Liver (tissue), 9 donors: ENCODE measurements around the gene FAM241A. TPM values are rescaled to one million over a fixed set of nuclear protein-coding genes. Genes with fewer than 3 reads are reported as not detected.

Experiments
- DNase-seq: peaks from one replicate; pipeline ENCODE4 v3.0.0-alpha.2; 2017; ENCODE audit warnings: low spot score
- H3K27ac ChIP-seq, 2 donors: one replicate each; pipeline ENCODE4 v1.7.0; 2013; ENCODE audit warnings: inconsistent platforms in 2 of 2, low read length in 2 of 2, control low read depth in 1 of 2, low read depth in 1 of 2, mild to moderate bottlenecking in 1 of 2
- H3K27me3 ChIP-seq, 4 donors: one replicate each; pipeline versions ENCODE4 v1.6.1 to v1.7.0; 2013; ENCODE audit warnings: low read length in 3 of 4, inconsistent platforms in 1 of 4, mild to moderate bottlenecking in 1 of 4, moderate library complexity in 1 of 4; ENCODE audit not compliant: control insufficient read depth in 4 of 4, insufficient read depth in 4 of 4
- H3K36me3 ChIP-seq, 4 donors: one replicate each; pipeline versions ENCODE4 v1.6.1 to v1.7.0; 2013; ENCODE audit warnings: low read length in 3 of 4, mild to moderate bottlenecking in 3 of 4, low read depth in 1 of 4, moderate library complexity in 1 of 4; ENCODE audit not compliant: control insufficient read depth in 4 of 4, insufficient read depth in 3 of 4
- H3K4me1 ChIP-seq, 4 donors: one replicate each; pipeline versions ENCODE4 v1.6.1 to v1.7.0; 2013; ENCODE audit warnings: low read length in 3 of 4, mild to moderate bottlenecking in 3 of 4, moderate library complexity in 1 of 4; ENCODE audit not compliant: control insufficient read depth in 4 of 4, insufficient read depth in 4 of 4
- H3K4me3 ChIP-seq, 3 donors: one replicate each; pipeline versions ENCODE4 v1.6.1 to v1.7.0; 2013; ENCODE audit warnings: low read length in 3 of 3, control low read depth in 1 of 3, low read depth in 1 of 3, mild to moderate bottlenecking in 1 of 3
- H3K9ac ChIP-seq, 2 donors: one replicate each; pipeline ENCODE4 v1.7.0; 2013; ENCODE audit warnings: low read length in 2 of 2, mild to moderate bottlenecking in 2 of 2, moderate library complexity in 2 of 2, control low read depth in 1 of 2, low read depth in 1 of 2
- H3K9me3 ChIP-seq, 4 donors: one replicate each; pipeline versions ENCODE4 v1.6.1 to v1.7.0; 2013; ENCODE audit warnings: low read length in 3 of 4; ENCODE audit not compliant: control insufficient read depth in 4 of 4
- ATF3 ChIP-seq: IDR thresholded peaks from 2 replicates; pipeline ENCODE4 v1.6.1; 2016; ENCODE audit warnings: antibody characterized with exemption
- CTCF ChIP-seq: fragments of 150-350 bp; IDR thresholded peaks from 2 replicates; pipeline ENCODE4 v1.5.1; 2017; ENCODE audit warnings: improper control_type of control experiment, low read depth, low read length; ENCODE audit not compliant: missing input control
- EGR1 ChIP-seq, 2 donors: IDR thresholded peaks; 2 replicates each; pipeline ENCODE4 v1.6.1; 2016 to 2018; ENCODE audit warnings: antibody characterized with exemption in 2 of 2, low read depth in 2 of 2
- FOXA1 ChIP-seq: IDR thresholded peaks from 2 replicates; pipeline ENCODE4 v1.6.1; 2016; ENCODE audit warnings: antibody characterized with exemption
- GABPA ChIP-seq, 2 donors: IDR thresholded peaks in 1 of 2; conservative IDR thresholded peaks in 1 of 2; 2 replicates each; pipeline ENCODE4 v1.6.1; 2016; ENCODE audit warnings: antibody characterized with exemption in 2 of 2, mild to moderate bottlenecking in 1 of 2, moderate library complexity in 1 of 2
- HNF4A ChIP-seq, 2 donors: conservative IDR thresholded peaks; 2 replicates each; pipeline ENCODE4 v1.6.1; 2016; ENCODE audit warnings: antibody characterized with exemption in 2 of 2, mild to moderate bottlenecking in 2 of 2
- HNF4G ChIP-seq: IDR thresholded peaks from 2 replicates; pipeline ENCODE4 v1.6.1; 2016; ENCODE audit warnings: antibody characterized with exemption
- JUND ChIP-seq, 2 donors: IDR thresholded peaks; 2 replicates each; pipeline ENCODE4 v1.6.1; 2016; ENCODE audit warnings: antibody characterized with exemption in 2 of 2
- MAX ChIP-seq: IDR thresholded peaks from 2 replicates; pipeline ENCODE4 v1.6.1; 2016; ENCODE audit warnings: antibody characterized with exemption
- NR2F2 ChIP-seq: IDR thresholded peaks from 2 replicates; pipeline ENCODE4 v1.6.1; 2016; ENCODE audit warnings: antibody characterized with exemption
- RAD21 ChIP-seq, 2 donors: IDR thresholded peaks; 2 replicates each; pipeline ENCODE4 v1.6.1; 2016; ENCODE audit warnings: antibody characterized with exemption in 2 of 2, mild to moderate bottlenecking in 2 of 2
- REST ChIP-seq: IDR thresholded peaks from 2 replicates; pipeline ENCODE4 v1.6.1; 2016; ENCODE audit warnings: antibody characterized with exemption, mild to moderate bottlenecking
- RXRA ChIP-seq, 2 donors: IDR thresholded peaks; 2 replicates each; pipeline ENCODE4 v1.6.1; 2017 to 2018; ENCODE audit warnings: antibody characterized with exemption in 2 of 2, mild to moderate bottlenecking in 1 of 2
- SP1 ChIP-seq: IDR thresholded peaks from 2 replicates; pipeline ENCODE4 v1.6.1; 2018; ENCODE audit warnings: antibody characterized with exemption, mild to moderate bottlenecking
- YY1 ChIP-seq: IDR thresholded peaks from 2 replicates; pipeline ENCODE4 v1.6.1; 2016; ENCODE audit warnings: antibody characterized with exemption, mild to moderate bottlenecking
- ZBTB33 ChIP-seq: IDR thresholded peaks from 2 replicates; pipeline ENCODE4 v1.6.1; 2016; ENCODE audit warnings: antibody characterized with exemption
- WGBS: extraction: QIAGEN DNeasy Blood & Tissue Kit; methylation state at CpG from one replicate; pipeline ENCODE4 v1.1.7; 2013; 5-methylcytosine and 5-hydroxymethylcytosine counted together
- polyA plus RNA-seq, 2 donors: library from polyadenylated mRNA; stranded (reverse) in 1 of 2; unstranded in 1 of 2; fragments of 200-250 nt in 1 of 2; fragments of >200 nt in 1 of 2; fragmentation: Nextera tagmentation in 1 of 2; extraction: Ambion mirVana in 1 of 2; gene quantifications; one replicate each; pipeline versions ENCODE4 v1.2.1 to v1.2.3, GENCODE V29; 2013 to 2015
- total RNA-seq, 2 donors: library from RNA; depleted of rRNA; stranded (reverse); fragments of >200 nt; gene quantifications; one replicate each; pipeline ENCODE4 v1.2.3, GENCODE V29; 2014
- donor health status: healthy.
- donor health status: healthy.
- donor health status: healthy.
- donor health status: healthy.
- donor health status: healthy.

Gene FAM241A
- total and polyA plus RNA-seq, 4 donors: 1.1 to 2.3 (median 1.7) TPM

GRCh38 chr4:112168719-112169500 is 23.7 kb downstream of the FAM241A start:
- H3K9ac ChIP-seq: no peak overlapping the region
- no peak for DNase-seq
- H3K4me3 ChIP-seq: no peak overlapping the region
- no peaks in the 10 kb centered on the region for H3K27me3 ChIP-seq
- peaks cover 0 to 1% (median 0%) of the 10 kb centered on the region in 4 donors for H3K36me3 ChIP-seq
- no peak for TF ChIP-seq RAD21 (IDR thresholded peaks at IDR 0.05)
- TF ChIP-seq HNF4G: no peak
- TF ChIP-seq EGR1 (IDR thresholded peaks at IDR 0.05; ENCODE audit: low read depth in 2 of 2): no peak
- no peak for TF ChIP-seq MAX
- TF ChIP-seq SP1: no peak
- TF ChIP-seq NR2F2: no peak
- TF ChIP-seq RXRA (IDR thresholded peaks at IDR 0.05): no peak
- TF ChIP-seq REST: no peak
- no peak for TF ChIP-seq GABPA (IDR thresholded peaks at IDR 0.05 in 1 of 2, conservative IDR thresholded peaks at IDR 0.05 in 1 of 2)
- TF ChIP-seq JUND (IDR thresholded peaks at IDR 0.05): no peak
- no peak for TF ChIP-seq FOXA1
- no peak for TF ChIP-seq YY1
- no peak for TF ChIP-seq HNF4A (conservative IDR thresholded peaks at IDR 0.05)
- no peak overlapping the region for H3K27ac ChIP-seq
- H3K9me3 ChIP-seq: no peaks in the 10 kb centered on the region
- 96% methylated on average over 13 of the region's 13 CpGs for WGBS
- no peaks in the 10 kb centered on the region for H3K4me1 ChIP-seq

GRCh38 chr4:112170451-112170993 is 25.3 kb downstream of the FAM241A start:
- H3K27me3 ChIP-seq: no peaks in the 10 kb centered on the region
- no peaks in the 10 kb centered on the region for H3K9me3 ChIP-seq
- peaks cover 0 to 3% (median 0%) of the 10 kb centered on the region in 4 donors for H3K36me3 ChIP-seq
- H3K4me3 ChIP-seq: no peak overlapping the region
- TF ChIP-seq REST: no peak
- no peak for TF ChIP-seq YY1
- TF ChIP-seq EGR1 (IDR thresholded peaks at IDR 0.05; ENCODE audit: low read depth in 2 of 2): no peak
- no peak for TF ChIP-seq HNF4A (conservative IDR thresholded peaks at IDR 0.05)
- no peak for TF ChIP-seq ZBTB33
- TF ChIP-seq ATF3: no peak
- no peak for TF ChIP-seq CTCF
- 89% methylated on average over 3 of the region's 3 CpGs for WGBS
- no peaks in the 10 kb centered on the region for H3K4me1 ChIP-seq
- no peak for DNase-seq
- no peak overlapping the region for H3K9ac ChIP-seq
- no peak overlapping the region for H3K27ac ChIP-seq
